ENCODE results near the gene AP2B1. TPM values are rescaled to one million over a fixed set of nuclear protein-coding genes. Genes with fewer than 3 reads are reported as not detected.

Gene AP2B1
- total RNA-seq, 1 experiment from 2014 or later: 217 TPM

DNA sequence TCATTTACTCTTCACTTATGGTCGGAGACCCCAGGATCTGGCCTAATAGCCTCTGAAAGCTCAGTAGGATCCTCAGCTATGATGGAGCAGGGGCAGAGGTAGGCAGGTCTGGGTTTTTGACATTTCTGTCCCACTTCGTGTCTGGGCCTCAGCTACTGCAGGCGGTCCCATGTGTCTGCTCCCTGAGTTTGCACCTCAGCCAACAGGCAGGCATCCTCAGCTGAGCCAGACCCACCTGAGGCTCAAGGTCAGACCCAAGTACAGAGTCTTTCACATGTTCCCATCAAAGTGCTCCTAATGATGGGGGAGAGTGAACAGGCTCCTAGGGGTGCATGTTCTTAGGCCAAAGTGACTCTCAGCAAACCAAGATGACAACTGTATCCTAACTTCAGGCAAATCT lies 141.4 kb downstream of the AP2B1 start:
- H4K91ac ChIP-seq (ENCODE audit: insufficient read length, low read depth, low read length): no peak overlapping the region
- H4K20me1 ChIP-seq (ENCODE audit: control insufficient read depth, insufficient read depth, insufficient read length): no peaks in the 10 kb centered on the region
- H2BK12ac ChIP-seq (ENCODE audit: insufficient read length, low read depth, low read length): no peak overlapping the region
- H3K23me2 ChIP-seq (ENCODE audit: insufficient read length, low read depth, low read length, poor library complexity, severe bottlenecking): peaks cover 6% of the 10 kb centered on the region
- no peak for DNase-seq
- H3K56ac ChIP-seq (ENCODE audit: insufficient read length, low read depth, low read length): no peak overlapping the region
- no peak overlapping the region for H3K14ac ChIP-seq (ENCODE audit: insufficient read depth, low read length)
- no peak overlapping the region for H3K4me2 ChIP-seq (ENCODE audit: insufficient read depth, insufficient read length, low read length)
- H3K9me3 Mint-ChIP-seq: no peaks in the 10 kb centered on the region
- no peak overlapping the region for H3K18ac ChIP-seq (ENCODE audit: insufficient read length, low read depth, low read length)
- H3K4me1 ChIP-seq (ENCODE audit: insufficient read depth, low read length): peaks cover 3% of the 10 kb centered on the region; the same call in 1 of the 2 replicates
- H2BK20ac ChIP-seq (ENCODE audit: low read depth, low read length, poor library complexity, severe bottlenecking): no peak overlapping the region
- no peak overlapping the region for H2BK5ac ChIP-seq (ENCODE audit: insufficient read length, low read length)
- no peak overlapping the region for H3K9ac ChIP-seq (ENCODE audit: extremely low read depth, insufficient read length, low read length)
- TF ChIP-seq, protein P1, sequence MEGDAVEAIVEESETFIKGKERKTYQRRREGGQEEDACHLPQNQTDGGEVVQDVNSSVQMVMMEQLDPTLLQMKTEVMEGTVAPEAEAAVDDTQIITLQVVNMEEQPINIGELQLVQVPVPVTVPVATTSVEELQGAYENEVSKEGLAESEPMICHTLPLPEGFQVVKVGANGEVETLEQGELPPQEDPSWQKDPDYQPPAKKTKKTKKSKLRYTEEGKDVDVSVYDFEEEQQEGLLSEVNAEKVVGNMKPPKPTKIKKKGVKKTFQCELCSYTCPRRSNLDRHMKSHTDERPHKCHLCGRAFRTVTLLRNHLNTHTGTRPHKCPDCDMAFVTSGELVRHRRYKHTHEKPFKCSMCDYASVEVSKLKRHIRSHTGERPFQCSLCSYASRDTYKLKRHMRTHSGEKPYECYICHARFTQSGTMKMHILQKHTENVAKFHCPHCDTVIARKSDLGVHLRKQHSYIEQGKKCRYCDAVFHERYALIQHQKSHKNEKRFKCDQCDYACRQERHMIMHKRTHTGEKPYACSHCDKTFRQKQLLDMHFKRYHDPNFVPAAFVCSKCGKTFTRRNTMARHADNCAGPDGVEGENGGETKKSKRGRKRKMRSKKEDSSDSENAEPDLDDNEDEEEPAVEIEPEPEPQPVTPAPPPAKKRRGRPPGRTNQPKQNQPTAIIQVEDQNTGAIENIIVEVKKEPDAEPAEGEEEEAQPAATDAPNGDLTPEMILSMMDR (conservative IDR thresholded peaks at IDR 0.05): no peak
- H3K79me1 ChIP-seq (ENCODE audit: insufficient read depth, low read depth, low read length, poor library complexity, severe bottlenecking): no peaks in the 10 kb centered on the region
- H3T11ph ChIP-seq (ENCODE audit: low read length): no peak overlapping the region
- H3K27me3 Mint-ChIP-seq (ENCODE audit: low read depth): peaks cover 20% of the 10 kb centered on the region
- H3K9me3 ChIP-seq (ENCODE audit: control insufficient read depth, low read depth, low read length): no peaks in the 10 kb centered on the region
- no peak overlapping the region for H2AFZ ChIP-seq (ENCODE audit: low read length)
- no peak overlapping the region for H2BK120ac ChIP-seq (ENCODE audit: low read depth, low read length, poor library complexity, severe bottlenecking)
- no CpG with 5 or more reads among the region's 3 CpGs for WGBS (ENCODE audit: extremely low coverage, insufficient read length, low lambda C conversion rate)
- H3K27ac Mint-ChIP-seq: no peak overlapping the region; a peak in 1 of 7 replicates
- no peaks in the 10 kb centered on the region for H3K27me3 ChIP-seq (ENCODE audit: insufficient read depth, low read length)
- H3K27ac ChIP-seq (ENCODE audit: insufficient read length, low read depth, low read length): no peak overlapping the region
- H4K8ac ChIP-seq (replicated peaks; ENCODE audit: insufficient read length, low read depth, low read length): no peak overlapping the region
- no peak overlapping the region for H2BK15ac ChIP-seq (ENCODE audit: low read depth, low read length)
- H3K79me2 ChIP-seq (ENCODE audit: insufficient read depth, low read length): no peaks in the 10 kb centered on the region
- H2AK5ac ChIP-seq (ENCODE audit: insufficient read length, low read length): no peak overlapping the region
- H3K4me1 Mint-ChIP-seq: peaks cover 40 to 52% of the 10 kb centered on the region in 2 experiments
- no peak overlapping the region for H4K5ac ChIP-seq (ENCODE audit: insufficient read length, low read depth, low read length)
- no peak overlapping the region for H3K4me3 Mint-ChIP-seq
- no peak overlapping the region for H3K4ac ChIP-seq (ENCODE audit: low read depth, low read length)
- no peak overlapping the region for H3K23ac ChIP-seq (ENCODE audit: insufficient read length, low read depth, low read length)
- peaks cover 7 to 25% (median 24%) of the 10 kb centered on the region in 3 experiments; a peak in 6 of 7 replicates for H3K36me3 Mint-ChIP-seq (ENCODE audit: insufficient read depth in 1 of 3, low read depth in 3 of 3)

Data from H9 (cell line).